Prostate gland (tissue), 2 donors: Measurements from ENCODE around the gene KLF16.

Experiments used
- CTCF ChIP-seq, 4 experiments: fragments of 200-600 bp in 2 of 4; fragments of 450-650 bp in 2 of 4; sonication (generic) in 2 of 4; IDR thresholded peaks; 1 replicate in 3 of 4; 2 replicates in 1 of 4; pipeline ENCODE4 v1.5.1; 2016 to 2019; ENCODE audit warnings: antibody characterized with exemption in 4 of 4, mild to moderate bottlenecking in 2 of 4, moderate library complexity in 2 of 4
- POLR2A ChIP-seq: fragments of 450-650 bp; IDR thresholded peaks from one replicate; pipeline ENCODE4 v1.6.1; 2016; ENCODE audit warnings: antibody characterized with exemption, mild to moderate bottlenecking
- POLR2AphosphoS5 ChIP-seq: sonication (generic); formaldehyde crosslinking; IDR thresholded peaks from one replicate; pipeline ENCODE4 v1.6.1; 2017; ENCODE audit warnings: antibody characterized with exemption

GRCh38 chr19:1836458-1837221 is 26.7 kb downstream of the KLF16 start:
- TF ChIP-seq POLR2AphosphoS5 (no peak), CTCF (IDR thresholded peaks at IDR 0.05) (no peak), POLR2A (no peak)
